Mesothelial cell of epicardium (in vitro differentiated cells): Measurements from ENCODE around the gene WDR20. TPM values are rescaled to one million over a fixed set of nuclear protein-coding genes. Genes with fewer than 3 reads are reported as not detected.
"Not testable (repeated sequence)": the region's sequence is repeated elsewhere in the genome, so short reads cannot be mapped to it uniquely, and the experiment has no call there.

Source experiments
- DNase-seq, 2 experiments: peaks; one replicate each; pipeline ENCODE4 v3.0.0; 2021; ENCODE audit warnings: low spot score in 2 of 2; ENCODE audit not compliant: unreplicated experiment in 2 of 2
- H3K27ac Mint-ChIP-seq: 2 replicates; pipeline ENCODE4 v1.8.0; 2021; ENCODE audit warnings: mixed read lengths
- H3K27me3 Mint-ChIP-seq: 2 replicates; pipeline ENCODE4 v1.8.0; 2021; ENCODE audit warnings: low read depth, mixed read lengths
- H3K36me3 Mint-ChIP-seq: 2 replicates; pipeline ENCODE4 v1.8.0; 2021; ENCODE audit warnings: mixed read lengths
- H3K4me1 Mint-ChIP-seq: 2 replicates; pipeline ENCODE4 v1.8.0; 2021; ENCODE audit warnings: mixed read lengths
- H3K4me3 Mint-ChIP-seq: 2 replicates; pipeline ENCODE4 v1.8.0; 2021; ENCODE audit warnings: mild to moderate bottlenecking, moderate library complexity, mixed read lengths
- H3K9me3 Mint-ChIP-seq: 2 replicates; pipeline ENCODE4 v1.8.0; 2021; ENCODE audit warnings: mixed read lengths
- total RNA-seq: library from RNA; stranded (reverse); gene quantifications from 3 replicates; pipeline ENCODE4 v1.2.1, GENCODE V29; 2021
- TF ChIP-seq, protein P1 (sequence below): fragments of 200-600 bp; sonication (generic); IDR thresholded peaks from one replicate; pipeline ENCODE4 v1.5.0; 2021; ENCODE audit warnings: antibody characterized with exemption; ENCODE audit not compliant: unreplicated experiment

Gene WDR20
- total RNA-seq, 1 donor from 2014 or later = 39.5 TPM

- Mint-ChIP-seq H3K27ac (no peak overlapping the region), H3K4me3 (no peak overlapping the region), H3K36me3 (no peaks in the 10 kb centered on the region), H3K4me1 (peaks cover 12% of the 10 kb centered on the region), H3K9me3 (no peaks in the 10 kb centered on the region), H3K27me3 (no peaks in the 10 kb centered on the region)
- DNase-seq = no peak
- TF ChIP-seq, protein P1, sequence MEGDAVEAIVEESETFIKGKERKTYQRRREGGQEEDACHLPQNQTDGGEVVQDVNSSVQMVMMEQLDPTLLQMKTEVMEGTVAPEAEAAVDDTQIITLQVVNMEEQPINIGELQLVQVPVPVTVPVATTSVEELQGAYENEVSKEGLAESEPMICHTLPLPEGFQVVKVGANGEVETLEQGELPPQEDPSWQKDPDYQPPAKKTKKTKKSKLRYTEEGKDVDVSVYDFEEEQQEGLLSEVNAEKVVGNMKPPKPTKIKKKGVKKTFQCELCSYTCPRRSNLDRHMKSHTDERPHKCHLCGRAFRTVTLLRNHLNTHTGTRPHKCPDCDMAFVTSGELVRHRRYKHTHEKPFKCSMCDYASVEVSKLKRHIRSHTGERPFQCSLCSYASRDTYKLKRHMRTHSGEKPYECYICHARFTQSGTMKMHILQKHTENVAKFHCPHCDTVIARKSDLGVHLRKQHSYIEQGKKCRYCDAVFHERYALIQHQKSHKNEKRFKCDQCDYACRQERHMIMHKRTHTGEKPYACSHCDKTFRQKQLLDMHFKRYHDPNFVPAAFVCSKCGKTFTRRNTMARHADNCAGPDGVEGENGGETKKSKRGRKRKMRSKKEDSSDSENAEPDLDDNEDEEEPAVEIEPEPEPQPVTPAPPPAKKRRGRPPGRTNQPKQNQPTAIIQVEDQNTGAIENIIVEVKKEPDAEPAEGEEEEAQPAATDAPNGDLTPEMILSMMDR = no peak
Observed at GRCh38 chr14:102162487-102162886, 22.8 kb downstream of the WDR20 start.

- Mint-ChIP-seq H3K27ac (no peak overlapping the region), H3K4me3 (no peak overlapping the region)
Observed at GRCh38 chr14:102164241-102164641, 24.5 kb downstream of the WDR20 start.

GRCh38 chr14:102164965-102165364 lies 25.3 kb downstream of the WDR20 start:
- H3K9me3 Mint-ChIP-seq = no peaks in the 10 kb centered on the region
- H3K36me3 Mint-ChIP-seq = no peaks in the 10 kb centered on the region
- H3K27ac Mint-ChIP-seq = no peak overlapping the region
- H3K4me1 Mint-ChIP-seq = peaks cover 33% of the 10 kb centered on the region
- H3K4me3 Mint-ChIP-seq = no peak overlapping the region
- DNase-seq = no peak
- TF ChIP-seq, protein P1 = no peak
- no peaks in the 10 kb centered on the region for H3K27me3 Mint-ChIP-seq

More at GRCh38 chr14:102164241-102164641, 24.5 kb downstream of the WDR20 start:
- no peaks in the 10 kb centered on the region for H3K27me3 Mint-ChIP-seq
- peaks cover 30% of the 10 kb centered on the region for H3K4me1 Mint-ChIP-seq
- no peaks in the 10 kb centered on the region for H3K36me3 Mint-ChIP-seq
- H3K9me3 Mint-ChIP-seq = no peaks in the 10 kb centered on the region
- no peak for DNase-seq
- TF ChIP-seq, protein P1 = no peak

DNA sequence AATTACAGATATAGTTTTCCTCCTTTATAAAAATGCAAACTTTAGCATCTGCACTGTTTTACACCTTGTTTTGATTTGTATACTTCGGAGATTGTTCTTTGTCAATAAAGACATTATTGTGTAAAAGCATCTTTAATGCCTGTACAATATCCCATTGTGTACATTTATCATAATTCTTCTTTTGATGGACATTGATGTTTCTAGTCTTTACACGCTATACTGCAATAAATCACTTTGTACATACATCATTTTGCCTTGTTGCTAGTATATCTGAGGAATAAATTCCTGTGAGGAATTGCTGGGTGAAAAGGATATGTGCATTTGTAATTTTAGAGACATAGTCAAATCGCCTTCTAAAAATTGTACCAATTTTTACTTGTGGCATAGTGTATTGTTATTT lies 30.4 kb downstream of the WDR20 start:
- DNase-seq = no peak
- Mint-ChIP-seq H3K27me3 (no peaks in the 10 kb centered on the region), H3K4me3 (no peak overlapping the region), H3K9me3 (no peaks in the 10 kb centered on the region), H3K4me1 (peaks cover 45% of the 10 kb centered on the region), H3K36me3 (peaks cover 2% of the 10 kb centered on the region), H3K27ac (peak overlapping the region; percentile 70)
- TF ChIP-seq, protein P1 = no peak

- DNase-seq = no peak
- TF ChIP-seq, protein P1 = no peak
- Mint-ChIP-seq H3K9me3 (no peaks in the 10 kb centered on the region), H3K4me3 (no peak overlapping the region), H3K27ac (peak overlapping the region; percentile 76), H3K36me3 (peaks cover 4% of the 10 kb centered on the region), H3K27me3 (no peaks in the 10 kb centered on the region), H3K4me1 (peaks cover 45% of the 10 kb centered on the region)
Observed at GRCh38 chr14:102171173-102172020, 31.7 kb downstream of the WDR20 start.

DNA sequence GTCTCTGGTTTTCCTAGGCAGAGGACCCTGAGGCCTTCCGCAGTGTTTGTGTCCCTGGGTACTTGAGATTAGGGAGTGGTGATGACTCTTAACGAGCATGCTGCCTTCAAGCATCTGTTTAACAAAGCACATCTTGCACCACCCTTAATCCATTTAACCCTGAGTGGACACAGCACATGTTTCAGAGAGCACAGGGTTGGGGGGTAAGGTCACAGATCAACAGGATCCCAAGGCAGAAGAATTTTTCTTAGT lies 32.2 kb downstream of the WDR20 start:
- H3K9me3 Mint-ChIP-seq, H3K27me3 Mint-ChIP-seq, H3K36me3 Mint-ChIP-seq, H3K4me3 Mint-ChIP-seq, DNase-seq: not testable (repeated sequence)
- H3K27ac Mint-ChIP-seq = peak overlapping the region; percentile 71
- peaks cover 43% of the 10 kb centered on the region for H3K4me1 Mint-ChIP-seq

DNA sequence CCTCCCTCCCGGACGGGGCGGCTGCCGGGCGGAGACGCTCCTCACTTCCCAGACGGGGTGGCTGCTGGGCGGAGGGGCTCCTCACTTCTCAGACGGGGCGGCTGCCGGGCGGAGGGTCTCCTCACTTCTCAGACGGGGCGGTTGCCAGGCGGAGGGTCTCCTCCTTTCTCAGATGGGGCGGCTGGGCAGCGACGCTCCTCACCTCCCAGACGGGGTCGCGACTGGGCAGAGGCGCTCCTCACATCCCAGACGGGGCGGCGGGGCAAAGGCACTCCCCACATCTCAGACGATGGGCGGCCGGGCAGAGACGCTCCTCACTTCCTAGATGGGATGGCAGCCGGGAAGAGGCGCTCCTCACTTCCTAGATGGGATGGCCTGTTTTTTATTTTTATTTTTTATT lies 33.0 kb downstream of the WDR20 start:
- not testable (repeated sequence) for DNase-seq, H3K27me3 Mint-ChIP-seq, H3K27ac Mint-ChIP-seq, H3K36me3 Mint-ChIP-seq, H3K9me3 Mint-ChIP-seq, H3K4me3 Mint-ChIP-seq
- H3K4me1 Mint-ChIP-seq = peaks cover 45% of the 10 kb centered on the region
